HCT116 (cell line): ENCODE measurements around the gene ZFPL1.

ENCODE experiments used
- CEBPB ChIP-seq: IDR thresholded peaks from 2 replicates; pipeline ENCODE4 v1.6.1; 2012; ENCODE audit warnings: low read depth
- EGR1 ChIP-seq: IDR thresholded peaks from 2 replicates; pipeline ENCODE4 v1.6.1; 2012; ENCODE audit warnings: low read depth
- EZH2phosphoT487 ChIP-seq: fragments of 200-600 bp; IDR thresholded peaks from 2 replicates; pipeline ENCODE4 v1.6.1; 2018; ENCODE audit warnings: antibody characterized with exemption, borderline replicate concordance
- JUND ChIP-seq: IDR thresholded peaks from 2 replicates; pipeline ENCODE4 v1.6.1; 2012
- POLR2A ChIP-seq: IDR thresholded peaks from 2 replicates; pipeline ENCODE4 v1.7.0; 2011; ENCODE audit warnings: borderline replicate concordance; ENCODE audit not compliant: insufficient read depth, insufficient read length; ENCODE audit errors: extremely low read depth
- POLR2AphosphoS5 ChIP-seq: IDR thresholded peaks from 2 replicates; pipeline ENCODE4 v1.6.1; 2011; ENCODE audit warnings: mild to moderate bottlenecking, low read depth, low read length, moderate library complexity
- SIN3A ChIP-seq: IDR thresholded peaks from 2 replicates; pipeline ENCODE4 v1.6.1; 2012; ENCODE audit warnings: low read depth
- SP1 ChIP-seq: IDR thresholded peaks from 2 replicates; pipeline ENCODE4 v1.6.1; 2012; ENCODE audit warnings: low read depth
- TF ChIP-seq, protein P1 (sequence below): IDR thresholded peaks from 2 replicates; pipeline ENCODE4 v1.6.1; 2012; ENCODE audit warnings: low read depth
- TF ChIP-seq, protein P2 (sequence below), 3 experiments: fragments of 200-600 bp in 1 of 3; sonication (generic) in 1 of 3; IDR thresholded peaks in 2 of 3; conservative IDR thresholded peaks in 1 of 3; 2 replicates each; pipeline ENCODE4 v1.5.1; 2012 to 2017; ENCODE audit warnings: low read depth in 2 of 3, low read length in 2 of 3, antibody characterized with exemption in 1 of 3, borderline replicate concordance in 1 of 3, control low read depth in 1 of 3, mild to moderate bottlenecking in 1 of 3, mixed read lengths in 1 of 3, mixed run types in 1 of 3, moderate library complexity in 1 of 3; ENCODE audit not compliant: insufficient read depth in 1 of 3

DNA sequence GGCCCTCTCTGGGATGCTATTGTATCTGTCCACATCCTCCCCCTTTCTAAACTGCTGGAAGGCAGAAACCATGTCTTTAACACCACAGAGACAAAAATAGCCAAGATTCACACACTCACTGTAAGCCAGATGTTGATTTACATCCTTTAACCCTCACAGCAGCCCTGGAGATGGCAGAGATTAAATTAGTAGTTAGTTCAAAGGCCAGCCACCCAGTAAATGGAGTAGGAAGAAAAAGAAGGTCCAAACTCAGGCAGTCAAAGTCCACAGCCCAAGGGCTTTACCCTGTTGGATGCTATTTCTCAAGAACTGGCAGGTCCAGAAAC is 35.6 kb downstream of the ZFPL1 start:
- TF ChIP-seq, protein P1, sequence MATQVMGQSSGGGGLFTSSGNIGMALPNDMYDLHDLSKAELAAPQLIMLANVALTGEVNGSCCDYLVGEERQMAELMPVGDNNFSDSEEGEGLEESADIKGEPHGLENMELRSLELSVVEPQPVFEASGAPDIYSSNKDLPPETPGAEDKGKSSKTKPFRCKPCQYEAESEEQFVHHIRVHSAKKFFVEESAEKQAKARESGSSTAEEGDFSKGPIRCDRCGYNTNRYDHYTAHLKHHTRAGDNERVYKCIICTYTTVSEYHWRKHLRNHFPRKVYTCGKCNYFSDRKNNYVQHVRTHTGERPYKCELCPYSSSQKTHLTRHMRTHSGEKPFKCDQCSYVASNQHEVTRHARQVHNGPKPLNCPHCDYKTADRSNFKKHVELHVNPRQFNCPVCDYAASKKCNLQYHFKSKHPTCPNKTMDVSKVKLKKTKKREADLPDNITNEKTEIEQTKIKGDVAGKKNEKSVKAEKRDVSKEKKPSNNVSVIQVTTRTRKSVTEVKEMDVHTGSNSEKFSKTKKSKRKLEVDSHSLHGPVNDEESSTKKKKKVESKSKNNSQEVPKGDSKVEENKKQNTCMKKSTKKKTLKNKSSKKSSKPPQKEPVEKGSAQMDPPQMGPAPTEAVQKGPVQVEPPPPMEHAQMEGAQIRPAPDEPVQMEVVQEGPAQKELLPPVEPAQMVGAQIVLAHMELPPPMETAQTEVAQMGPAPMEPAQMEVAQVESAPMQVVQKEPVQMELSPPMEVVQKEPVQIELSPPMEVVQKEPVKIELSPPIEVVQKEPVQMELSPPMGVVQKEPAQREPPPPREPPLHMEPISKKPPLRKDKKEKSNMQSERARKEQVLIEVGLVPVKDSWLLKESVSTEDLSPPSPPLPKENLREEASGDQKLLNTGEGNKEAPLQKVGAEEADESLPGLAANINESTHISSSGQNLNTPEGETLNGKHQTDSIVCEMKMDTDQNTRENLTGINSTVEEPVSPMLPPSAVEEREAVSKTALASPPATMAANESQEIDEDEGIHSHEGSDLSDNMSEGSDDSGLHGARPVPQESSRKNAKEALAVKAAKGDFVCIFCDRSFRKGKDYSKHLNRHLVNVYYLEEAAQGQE, result no peak
- no peak for TF ChIP-seq EZH2phosphoT487
- TF ChIP-seq SP1, result no peak
- no peak for TF ChIP-seq POLR2AphosphoS5
- no peak for TF ChIP-seq CEBPB
- TF ChIP-seq, protein P2, sequence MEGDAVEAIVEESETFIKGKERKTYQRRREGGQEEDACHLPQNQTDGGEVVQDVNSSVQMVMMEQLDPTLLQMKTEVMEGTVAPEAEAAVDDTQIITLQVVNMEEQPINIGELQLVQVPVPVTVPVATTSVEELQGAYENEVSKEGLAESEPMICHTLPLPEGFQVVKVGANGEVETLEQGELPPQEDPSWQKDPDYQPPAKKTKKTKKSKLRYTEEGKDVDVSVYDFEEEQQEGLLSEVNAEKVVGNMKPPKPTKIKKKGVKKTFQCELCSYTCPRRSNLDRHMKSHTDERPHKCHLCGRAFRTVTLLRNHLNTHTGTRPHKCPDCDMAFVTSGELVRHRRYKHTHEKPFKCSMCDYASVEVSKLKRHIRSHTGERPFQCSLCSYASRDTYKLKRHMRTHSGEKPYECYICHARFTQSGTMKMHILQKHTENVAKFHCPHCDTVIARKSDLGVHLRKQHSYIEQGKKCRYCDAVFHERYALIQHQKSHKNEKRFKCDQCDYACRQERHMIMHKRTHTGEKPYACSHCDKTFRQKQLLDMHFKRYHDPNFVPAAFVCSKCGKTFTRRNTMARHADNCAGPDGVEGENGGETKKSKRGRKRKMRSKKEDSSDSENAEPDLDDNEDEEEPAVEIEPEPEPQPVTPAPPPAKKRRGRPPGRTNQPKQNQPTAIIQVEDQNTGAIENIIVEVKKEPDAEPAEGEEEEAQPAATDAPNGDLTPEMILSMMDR (IDR thresholded peaks at IDR 0.05 in 2 of 3, conservative IDR thresholded peaks at IDR 0.05 in 1 of 3; ENCODE audit: borderline replicate concordance in 1 of 3, insufficient read depth in 1 of 3, low read depth in 2 of 3, low read length in 2 of 3), result no peak
- TF ChIP-seq EGR1, result no peak
- TF ChIP-seq SIN3A, result no peak
- TF ChIP-seq JUND, result no peak
- TF ChIP-seq POLR2A, result no peak
